GM11168 (cell line): ENCODE data around the gene NDUFA8.

Source experiments
- in situ Hi-C: fragments of 300-500 bp; cut with MboI; formaldehyde crosslinking; loops from one replicate; pipeline ENCODE4 v1.12.0; 2022; ENCODE audit warnings: low sequenced_read_pairs; ENCODE audit not compliant: unreplicated experiment

NDUFA8 gene

DNA sequence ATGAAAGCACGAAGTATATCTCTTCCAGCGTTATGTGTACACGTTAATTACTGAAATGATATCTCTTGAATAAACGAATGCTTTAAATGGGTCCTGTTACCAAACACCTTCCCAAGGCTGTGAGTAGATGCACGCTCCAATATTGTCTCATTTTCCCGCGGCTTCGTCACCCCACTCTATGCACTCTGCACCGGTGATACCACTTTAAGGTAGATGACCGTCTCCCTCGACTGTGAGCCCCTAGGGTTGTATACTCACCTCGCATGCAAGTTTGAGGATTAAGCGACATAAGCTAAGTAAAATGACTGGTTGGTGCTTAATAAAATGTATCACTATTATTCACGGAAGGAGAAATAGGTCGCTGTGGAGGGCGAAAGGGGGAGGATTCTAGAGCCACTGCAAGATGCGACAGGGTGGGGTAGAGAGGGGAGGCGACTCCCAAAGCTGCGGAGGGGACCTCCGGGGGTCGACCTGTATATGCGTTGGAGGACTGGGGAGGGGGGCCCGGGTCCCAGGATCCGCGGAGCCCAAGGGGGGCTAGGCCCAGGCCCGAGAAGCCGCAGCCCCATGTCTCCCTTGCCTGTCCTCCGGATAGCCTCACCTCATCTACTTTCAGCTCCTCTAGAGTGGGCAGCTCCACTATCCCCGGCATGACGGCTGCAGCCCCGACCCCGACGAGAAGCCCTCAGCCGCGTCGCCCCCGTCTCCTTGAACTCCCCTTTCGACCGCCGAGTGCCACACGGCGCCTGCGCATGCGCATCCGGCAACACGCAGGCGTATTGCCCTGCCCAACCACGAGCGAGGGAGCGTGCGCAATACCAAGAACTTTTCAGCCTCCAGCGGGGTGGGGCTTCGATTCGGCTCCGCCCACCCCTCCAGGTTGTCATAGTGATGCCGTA, at the start of gene NDUFA8, which contains the start of gene MORN5:
TSS of gene NDUFA8 (minus strand) at position 754 of the 899 bp plus-strand sequence. CDS start at position 652, 102 bp downstream.
TSS of gene MORN5 (plus strand) at position 883 of the 899 bp plus-strand sequence. CDS start 65 bp downstream, outside the sequence.
- in situ Hi-C loops = no loop called here

DNA sequence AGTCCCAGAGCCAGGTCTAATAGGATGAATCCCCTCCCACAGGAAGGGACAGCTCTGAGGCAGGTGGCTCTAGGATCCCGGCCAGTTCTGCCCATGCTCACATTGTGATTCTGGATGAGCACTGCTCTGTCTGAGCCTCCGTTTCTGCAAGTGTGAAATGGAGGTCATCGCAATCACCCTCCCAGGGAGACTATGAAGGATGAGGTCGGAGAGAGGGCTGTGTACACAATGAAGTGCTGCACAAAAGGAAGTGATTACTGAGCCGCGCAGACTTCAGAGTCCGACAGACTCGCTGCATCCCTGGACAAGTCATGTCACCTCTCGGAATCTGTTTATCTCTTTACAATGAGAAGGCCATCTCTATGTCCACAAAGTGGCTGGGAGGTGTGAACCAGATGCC, 47.5 kb upstream of the NDUFA8 start:
- in situ Hi-C loops = no loop called here

DNA sequence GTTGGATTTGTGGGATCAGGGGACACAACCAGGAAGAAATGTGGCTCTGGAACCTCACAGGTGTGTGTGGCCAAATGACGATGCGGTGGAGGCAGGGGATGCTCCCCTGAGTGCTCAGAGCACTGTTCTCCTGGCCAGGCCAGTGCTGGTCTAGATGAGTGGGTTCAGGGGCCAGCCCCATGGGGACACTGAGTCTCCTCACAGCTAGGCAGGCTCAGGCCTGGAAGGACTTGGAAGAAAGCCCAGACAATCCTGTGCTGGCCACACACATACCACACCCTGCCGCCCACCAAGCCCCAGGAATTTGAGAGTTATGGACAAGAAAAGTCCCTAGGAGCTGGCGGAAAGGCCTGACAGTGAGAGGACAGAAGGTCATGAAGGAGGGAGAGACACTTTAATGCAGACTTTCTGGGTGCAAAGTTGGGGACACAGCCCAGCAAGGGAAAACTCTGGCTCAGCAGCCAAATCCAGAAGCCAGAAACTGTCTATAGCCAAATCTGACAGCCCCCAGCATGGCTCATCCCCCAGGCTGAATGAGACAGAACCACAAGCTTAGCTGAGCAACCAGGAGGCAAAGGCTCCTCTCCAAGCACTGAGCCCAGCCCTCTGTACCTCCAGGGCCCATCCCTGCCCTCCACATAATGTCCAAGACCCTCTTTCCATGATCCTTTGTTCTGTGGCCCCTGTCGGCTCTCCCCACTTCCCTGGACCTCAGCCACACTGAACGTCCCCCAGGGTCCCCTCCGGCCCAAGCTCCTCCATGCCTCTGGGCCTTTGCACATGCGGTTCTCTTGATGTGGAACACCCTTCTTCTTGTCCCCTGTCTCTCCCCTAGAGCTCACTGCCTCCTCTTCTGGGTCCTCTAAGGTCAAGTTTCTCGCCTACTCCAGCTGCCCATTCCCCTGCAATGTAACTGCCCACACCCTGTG, 46.8 kb upstream of the NDUFA8 start:
- in situ Hi-C loops = no loop called here

DNA sequence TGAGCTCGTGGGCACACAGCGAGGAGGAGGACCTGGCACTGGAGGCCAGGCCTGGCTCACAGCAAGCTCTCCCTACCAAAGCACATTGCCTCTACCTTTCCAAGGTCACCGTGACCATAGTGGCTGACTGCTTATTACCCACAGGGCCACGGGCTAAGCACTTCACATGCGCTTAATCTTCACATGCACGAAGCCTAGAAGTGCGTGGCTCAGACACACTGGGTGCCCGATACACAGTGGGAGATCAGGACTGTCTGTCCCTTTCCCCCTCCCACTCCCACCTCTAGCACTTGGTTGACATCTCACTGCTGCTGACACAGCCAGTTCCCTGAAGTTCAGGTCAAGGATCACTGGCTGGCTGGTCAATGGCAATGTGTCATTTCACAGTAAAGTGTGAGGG, 45.6 kb upstream of the NDUFA8 start:
- in situ Hi-C loops = no loop called here

DNA sequence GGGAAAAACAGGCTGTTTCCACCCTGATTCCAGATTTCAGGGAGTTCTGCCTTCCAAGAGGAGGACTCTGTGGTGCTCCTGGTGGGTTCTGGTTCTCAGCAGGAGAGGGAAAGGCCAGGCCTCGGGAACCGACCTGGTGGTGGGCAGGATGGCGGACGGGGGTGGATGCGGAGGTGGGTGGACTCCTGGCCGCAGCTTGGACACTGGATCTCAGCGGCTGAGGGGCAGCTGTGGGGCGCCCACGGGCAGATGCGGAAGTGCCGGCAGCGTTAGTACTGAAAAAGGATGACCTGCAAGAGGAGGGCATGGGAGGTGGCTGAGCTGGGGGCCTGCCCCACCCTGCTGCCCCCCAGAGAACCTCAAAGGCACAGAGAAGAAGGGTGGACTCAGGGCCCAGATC, 44.9 kb upstream of the NDUFA8 start:
- in situ Hi-C loops = no loop called here

DNA sequence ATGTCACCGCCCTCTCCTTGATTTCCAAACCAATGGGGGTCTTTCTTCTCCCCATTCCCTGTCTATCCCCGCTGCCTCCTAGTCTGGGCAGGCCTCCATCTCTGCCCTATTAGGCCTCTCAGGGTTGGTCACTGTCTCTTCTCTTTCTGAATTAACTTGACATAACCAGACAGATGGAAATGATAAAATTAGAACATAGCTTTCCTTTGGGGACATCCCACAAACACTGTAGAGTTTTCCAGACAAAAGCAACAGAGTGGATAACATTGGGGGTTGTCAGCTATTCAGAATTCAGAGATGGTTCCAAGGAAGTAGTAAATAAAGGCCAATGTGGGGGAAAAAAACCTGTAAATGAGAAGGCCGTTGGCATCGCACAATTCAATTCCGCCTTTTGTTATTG, 44.5 kb upstream of the NDUFA8 start:
- in situ Hi-C loops = no loop called here

DNA sequence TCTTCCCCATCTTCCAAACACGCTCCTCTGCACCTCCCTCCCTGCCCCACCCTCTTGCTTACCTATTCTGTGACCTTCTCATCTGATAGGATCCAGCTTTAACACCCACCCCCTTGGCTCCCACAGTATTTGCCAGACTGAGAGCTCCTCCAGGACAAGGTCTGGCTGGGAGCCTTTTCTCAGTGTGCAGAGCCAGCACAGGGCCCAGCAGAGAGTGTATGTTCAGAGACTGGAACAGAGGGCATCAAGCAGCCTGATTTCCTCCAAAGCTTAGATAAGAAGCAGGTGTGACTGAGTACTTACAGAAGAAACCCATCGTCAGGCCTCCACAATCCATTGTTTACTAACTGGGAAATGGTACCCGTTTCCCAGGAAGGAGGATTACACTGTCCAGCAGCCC, 42.5 kb upstream of the NDUFA8 start:
- in situ Hi-C loops = no loop called here

DNA sequence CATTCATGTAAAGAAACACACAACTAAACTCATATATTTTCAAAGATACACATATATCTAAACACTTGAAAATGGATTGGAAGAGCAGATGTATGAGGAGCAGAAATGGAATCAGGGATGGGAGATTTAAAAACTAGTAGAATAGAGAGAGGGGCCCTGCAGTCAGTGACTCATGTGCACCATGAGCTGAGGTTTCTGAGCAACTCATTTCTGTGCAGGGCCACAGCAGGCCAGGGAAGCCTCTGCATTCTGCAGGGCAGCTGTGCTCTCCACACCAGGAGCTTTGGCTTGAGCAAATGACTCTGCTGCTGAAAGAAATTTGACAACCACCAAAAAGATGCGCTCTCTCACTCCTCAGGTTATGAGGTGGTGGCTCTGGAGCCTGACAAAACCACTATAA, 42.1 kb upstream of the NDUFA8 start:
- in situ Hi-C loops = no loop called here

DNA sequence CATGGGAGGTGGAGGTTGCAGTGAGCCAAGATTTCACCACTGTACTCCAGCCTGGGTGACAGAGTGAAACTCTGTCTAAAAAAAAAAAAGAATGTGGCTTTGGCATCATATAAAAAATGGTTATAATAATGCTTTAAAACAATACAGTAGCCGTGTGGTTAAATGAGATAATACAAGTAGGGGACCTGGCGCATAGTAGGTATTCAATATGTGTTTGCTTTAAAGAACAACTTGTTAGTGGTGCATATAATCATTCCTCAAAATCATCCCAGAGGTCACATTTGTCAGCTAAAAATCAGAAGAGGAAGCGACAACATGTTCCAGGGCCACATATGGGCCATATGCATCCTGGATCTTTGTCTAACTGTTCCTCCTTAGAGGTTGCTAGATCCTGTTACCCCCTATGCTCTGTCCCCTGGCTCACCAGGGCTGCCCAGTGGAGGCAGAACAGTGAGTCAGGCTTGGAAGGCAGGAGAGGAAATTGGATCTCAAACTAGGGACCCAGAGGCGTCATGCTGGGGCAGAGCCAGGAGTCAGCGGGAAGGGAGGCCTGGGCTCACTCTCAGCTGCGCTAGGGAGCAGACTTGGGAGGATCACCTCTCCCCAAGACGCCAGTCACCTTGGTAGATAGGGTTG, 41.5 kb upstream of the NDUFA8 start:
- in situ Hi-C loops = no loop called here

DNA sequence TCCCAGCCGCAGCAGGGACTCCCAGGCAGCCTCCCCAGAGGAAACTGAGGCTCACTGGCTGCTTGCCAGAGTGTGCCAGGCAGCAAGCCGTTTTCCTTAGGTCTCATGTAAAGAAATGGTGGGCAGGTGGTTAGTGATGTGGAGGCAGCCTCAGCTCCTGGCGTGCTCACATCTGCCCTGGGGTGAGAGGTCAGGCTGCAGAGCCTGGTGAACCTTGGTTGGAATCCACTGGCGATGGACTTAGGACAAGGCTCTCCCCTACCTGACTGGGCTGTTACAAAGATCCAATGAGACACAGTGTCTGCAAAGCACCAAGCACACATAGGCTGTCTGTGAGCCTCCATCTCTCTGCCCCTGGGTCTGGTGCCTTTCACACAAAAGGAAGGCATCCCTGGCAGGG, 38.3 kb upstream of the NDUFA8 start:
- in situ Hi-C loops = no loop called here

DNA sequence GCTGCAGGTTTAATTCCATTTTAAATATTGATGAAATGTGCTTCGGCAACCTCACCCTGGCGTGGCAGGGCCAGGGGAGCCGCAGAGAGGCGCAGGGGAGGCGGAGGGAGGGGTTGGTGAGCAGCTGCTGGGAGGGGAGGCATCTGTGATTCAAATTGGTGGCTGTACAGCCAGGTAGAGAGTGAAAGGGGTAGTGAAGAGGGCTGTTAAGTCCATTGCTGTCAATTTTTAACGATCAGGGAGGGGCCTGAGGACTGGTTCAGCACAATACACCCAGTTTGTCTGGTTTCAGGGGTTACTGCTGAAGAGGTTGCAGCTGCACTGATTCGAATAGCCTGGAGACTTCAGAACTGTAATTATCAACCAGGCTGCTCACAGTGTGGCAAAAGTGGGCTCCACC, 37.8 kb upstream of the NDUFA8 start:
- in situ Hi-C loops = no loop called here

DNA sequence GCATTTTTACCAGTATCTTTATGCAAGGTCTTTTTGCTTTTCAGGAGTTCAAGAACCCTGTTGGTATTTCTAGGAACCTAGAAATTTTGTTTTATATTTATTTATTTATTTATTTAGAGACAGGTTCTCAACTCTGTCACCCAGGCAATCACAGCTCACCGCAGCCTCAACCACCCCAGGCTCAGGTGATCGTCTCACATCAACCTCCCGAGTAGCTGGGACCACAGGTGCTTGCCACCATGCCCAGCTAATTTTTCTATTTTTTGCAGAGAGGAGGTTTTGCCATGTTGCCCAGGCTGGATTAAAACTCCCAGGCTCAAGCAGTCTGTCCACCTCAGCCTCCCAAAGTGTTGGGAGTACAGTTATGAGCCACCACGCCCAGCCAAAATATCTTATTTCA, 36.3 kb upstream of the NDUFA8 start:
- in situ Hi-C loops = no loop called here

DNA sequence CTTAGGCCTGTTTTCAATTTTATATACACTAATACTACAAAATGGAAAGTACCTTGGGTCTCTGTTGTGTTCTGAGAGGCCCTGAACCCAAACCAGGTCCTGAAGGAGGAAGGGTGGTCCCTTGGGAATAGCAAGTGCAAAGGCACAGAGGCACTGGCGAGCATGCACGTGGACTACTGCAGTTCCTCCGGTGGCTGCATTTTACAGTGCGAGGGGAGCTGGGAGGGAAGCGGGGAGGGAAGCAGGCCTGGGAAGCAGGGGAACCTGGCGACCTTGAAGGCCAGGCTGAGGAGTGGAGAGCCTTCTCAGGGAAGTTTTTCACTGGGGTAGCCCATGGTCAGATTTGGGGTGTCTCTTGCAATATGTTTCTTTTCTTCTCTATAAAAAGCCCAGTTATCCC, 34.1 kb upstream of the NDUFA8 start:
- in situ Hi-C loops = no loop called here

DNA sequence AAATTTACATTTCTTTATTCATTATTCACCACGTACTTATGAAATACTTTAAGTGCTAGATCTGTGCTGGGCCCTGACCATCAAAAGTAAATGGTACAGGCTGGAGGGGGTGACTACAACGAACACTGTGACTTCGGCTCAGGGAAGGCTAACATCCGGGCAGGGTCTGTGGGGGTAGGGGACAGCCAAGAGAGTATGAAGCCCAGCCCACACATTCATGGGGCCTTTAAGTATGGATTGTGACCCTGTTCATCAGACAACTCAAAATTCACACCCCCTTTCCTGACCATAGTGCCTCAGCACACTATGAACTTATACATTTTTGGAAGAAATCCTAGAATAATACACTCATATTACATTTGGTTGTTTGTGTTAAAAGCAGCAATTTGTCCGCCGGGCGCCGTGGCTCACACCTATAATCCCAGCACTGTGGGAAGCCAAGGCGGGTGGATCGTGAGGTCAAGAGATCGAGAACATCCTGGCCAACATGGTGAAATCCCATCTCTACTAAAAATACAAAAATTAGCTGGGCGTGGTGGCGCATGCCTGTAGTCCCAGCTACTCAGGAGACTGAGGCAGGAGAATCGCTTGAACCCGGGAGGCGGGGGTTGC, 33.4 kb upstream of the NDUFA8 start:
- in situ Hi-C loops = no loop called here

DNA sequence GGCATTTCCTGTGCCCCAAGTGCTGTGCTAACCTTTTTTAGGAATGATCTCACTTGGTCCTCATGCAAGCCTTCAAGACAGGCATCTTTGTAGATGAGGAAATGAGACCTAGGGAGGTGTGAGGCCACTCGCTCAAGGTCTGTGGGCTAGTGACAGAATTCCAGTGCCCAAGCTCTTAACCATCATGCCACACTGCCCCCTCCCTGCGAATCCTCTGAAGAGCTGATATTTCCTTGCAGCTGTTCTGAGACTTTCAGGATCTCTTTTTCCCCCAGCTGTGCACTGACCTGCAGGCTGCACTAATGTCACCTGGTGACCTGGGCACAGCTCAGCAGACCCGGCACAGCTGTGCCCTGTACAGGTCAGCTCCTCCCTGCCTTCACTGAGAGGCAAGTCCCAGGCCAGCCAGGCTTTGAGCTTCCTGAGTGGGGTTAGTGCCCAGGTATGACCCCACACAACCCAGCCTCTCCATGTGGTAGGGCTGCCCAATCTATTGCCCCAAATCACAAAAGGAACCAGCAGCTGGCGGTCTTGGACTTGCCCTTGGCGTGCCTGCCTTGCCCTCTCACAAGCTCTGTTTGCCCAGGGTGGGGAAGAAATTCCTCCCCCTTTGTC, 32.8 kb upstream of the NDUFA8 start:
- in situ Hi-C loops = no loop called here

DNA sequence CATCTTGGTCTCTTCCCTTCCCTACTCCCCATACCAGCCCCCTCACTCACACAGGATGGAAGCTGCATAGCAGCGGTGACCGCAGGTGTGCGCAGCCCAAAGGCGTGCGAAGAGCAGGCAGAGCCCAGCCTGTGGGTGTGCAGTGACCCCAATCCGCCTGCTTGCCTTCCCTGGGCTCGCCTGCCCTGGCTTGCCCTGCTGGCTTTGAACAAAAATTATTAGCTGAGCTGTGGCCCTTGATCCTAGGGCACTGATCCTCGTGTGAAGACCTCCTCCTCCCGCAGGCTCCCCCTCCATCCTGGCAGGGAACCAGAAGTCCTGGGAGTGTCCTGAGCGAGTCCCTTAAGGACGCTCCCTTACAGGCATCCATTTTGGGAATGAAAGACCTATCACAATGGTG, 32.0 kb upstream of the NDUFA8 start:
- in situ Hi-C loops = no loop called here

DNA sequence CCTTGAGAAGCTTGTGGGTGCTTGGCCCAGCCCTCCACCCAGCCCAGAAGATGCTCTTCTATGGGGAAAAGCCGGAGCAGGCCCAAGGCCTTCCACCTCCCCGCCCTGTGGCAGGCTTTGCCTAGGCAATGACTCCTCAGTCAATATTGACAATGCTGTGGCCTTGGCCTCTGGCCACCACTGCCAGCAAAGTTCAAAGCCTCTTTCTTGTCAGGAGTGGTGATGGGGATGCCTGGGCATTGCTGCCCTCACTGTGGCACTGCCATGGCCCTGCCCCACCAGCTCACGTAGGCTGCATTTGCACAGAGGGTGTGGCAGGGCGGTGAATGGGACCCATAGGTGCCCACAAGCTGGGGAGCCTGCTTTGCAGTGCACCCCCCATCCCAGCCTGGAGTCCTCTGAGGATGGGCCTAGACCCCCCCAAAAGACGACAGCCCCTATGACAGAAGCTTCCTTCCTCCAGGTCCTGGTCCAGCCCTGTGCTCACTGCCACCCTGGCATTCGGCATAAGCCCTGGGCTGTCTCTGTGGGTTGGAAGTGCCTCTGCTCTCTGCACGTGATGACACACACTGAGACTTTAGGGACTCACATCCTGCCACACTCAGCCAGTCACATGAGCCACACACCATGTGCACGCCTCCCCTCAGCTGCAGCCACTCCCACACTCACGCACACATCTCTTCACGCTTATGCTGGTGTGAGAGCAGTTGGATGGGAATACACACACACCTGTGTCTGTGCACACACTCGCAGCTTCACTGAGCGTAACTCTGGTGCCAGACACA, 31.2 kb upstream of the NDUFA8 start:
- in situ Hi-C loops = no loop called here

DNA sequence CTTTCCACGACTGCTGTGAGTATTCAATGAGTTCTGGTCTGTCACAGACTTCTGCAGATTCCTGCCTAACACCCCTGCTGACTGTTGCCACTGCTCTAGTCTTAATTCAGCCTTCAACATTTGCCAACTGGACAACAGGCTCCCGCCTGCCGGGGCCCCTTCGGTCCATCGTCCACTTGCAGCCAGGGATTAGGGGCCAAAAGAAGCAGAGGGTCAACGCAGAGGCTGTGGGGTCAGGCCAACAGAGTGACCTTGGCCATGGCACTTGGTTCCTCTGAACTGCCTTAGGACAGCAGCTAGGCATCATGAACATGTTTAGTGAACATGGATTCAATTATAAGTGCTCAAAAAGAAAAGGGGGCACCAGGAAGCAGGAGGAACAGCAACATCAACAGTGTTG, 28.8 kb upstream of the NDUFA8 start:
- in situ Hi-C loops = no loop called here
